HEK293 (cell line): ENCODE results near the gene ADGRB3.

Source experiments
- CTCF ChIA-PET: fragments of 350-600 bp; formaldehyde crosslinking; extraction: SDS; loops from one replicate; lab custom pipeline; 2021; ENCODE audit warnings: antibody characterized with exemption; lab: Yijun Ruan, JAX
- POLR2A ChIA-PET: fragments of 300-600 bp; formaldehyde crosslinking; extraction: SDS; loops from one replicate; lab custom pipeline; 2020; ENCODE audit warnings: antibody characterized with exemption, inconsistent platforms; lab: Yijun Ruan, JAX
- H3K27ac ChIP-seq: fragments of 200-500 bp; sonication (Bioruptor generic); 2 replicates; pipeline ENCODE4 v1.5.1; 2014; ENCODE audit warnings: low read depth, low read length, control low read depth, inconsistent platforms; ENCODE audit errors: extremely low read depth
- H3K36me3 ChIP-seq, 2 experiments: fragments of 200-500 bp in 1 of 2; sonication (Bioruptor generic) in 1 of 2; 1 replicate in 1 of 2; 2 replicates in 1 of 2; pipeline ENCODE4 v1.5.1; 2014 to 2017; ENCODE audit warnings: inconsistent platforms in 2 of 2, low read length in 2 of 2; ENCODE audit not compliant: control insufficient read depth in 2 of 2, insufficient read depth in 1 of 2
- H3K4me1 ChIP-seq: fragments of 200-500 bp; sonication (Bioruptor generic); 2 replicates; pipeline ENCODE4 v1.5.1; 2014; ENCODE audit warnings: mild to moderate bottlenecking, low read length, inconsistent platforms; ENCODE audit not compliant: control insufficient read depth, insufficient read depth
- H3K4me3 ChIP-seq: 2 replicates; pipeline ENCODE4 v1.5.1; 2011; ENCODE audit warnings: low read depth, mild to moderate bottlenecking, control low read depth, low read length, moderate library complexity
- H3K9me3 ChIP-seq: fragments of 200-500 bp; sonication (Bioruptor generic); 2 replicates; pipeline ENCODE4 v1.5.1; 2014; ENCODE audit warnings: low read depth, low read length, inconsistent platforms; ENCODE audit not compliant: control insufficient read depth, insufficient read depth
- ATF2 ChIP-seq: fragments of 450-650 bp; formaldehyde crosslinking; IDR thresholded peaks from 2 replicates; pipeline ENCODE4 v1.5.1; 2016; ENCODE audit warnings: missing biosample characterization, missing genetic modification characterization, low read depth
- GLIS1 ChIP-seq: fragments of 450-650 bp; formaldehyde crosslinking; IDR thresholded peaks from 2 replicates; pipeline ENCODE4 v1.5.1; 2016; ENCODE audit warnings: missing biosample characterization, missing genetic modification characterization
- HOXD13 ChIP-seq: sonication (generic); formaldehyde crosslinking; IDR thresholded peaks from 2 replicates; pipeline ENCODE4 v1.8.0; 2022; ENCODE audit warnings: missing genetic modification reagents, borderline replicate concordance
- IKZF3 ChIP-seq: fragments of 450-650 bp; IDR thresholded peaks from 2 replicates; pipeline ENCODE4 v1.5.0; 2018; ENCODE audit warnings: missing biosample characterization, mild to moderate bottlenecking, missing genetic modification characterization, moderate library complexity
- KLF17 ChIP-seq: fragments of 450-650 bp; formaldehyde crosslinking; IDR thresholded peaks from 2 replicates; pipeline ENCODE4 v1.5.1; 2016; ENCODE audit warnings: missing biosample characterization, missing genetic modification characterization
- PRDM10 ChIP-seq: fragments of 450-650 bp; formaldehyde crosslinking; IDR thresholded peaks from 2 replicates; pipeline ENCODE4 v1.5.1; 2016; ENCODE audit warnings: missing biosample characterization, missing genetic modification characterization
- RBAK ChIP-seq: fragments of 450-650 bp; formaldehyde crosslinking; IDR thresholded peaks from 2 replicates; pipeline ENCODE4 v1.5.1; 2016; ENCODE audit warnings: missing biosample characterization, missing genetic modification characterization
- SP7 ChIP-seq: fragments of 450-650 bp; formaldehyde crosslinking; IDR thresholded peaks from 2 replicates; pipeline ENCODE4 v1.5.1; 2016; ENCODE audit warnings: missing biosample characterization, missing genetic modification characterization
- WT1 ChIP-seq: fragments of 450-650 bp; formaldehyde crosslinking; IDR thresholded peaks from 2 replicates; pipeline ENCODE4 v1.5.1; 2016; ENCODE audit warnings: missing biosample characterization, missing genetic modification characterization
- ZBTB21 ChIP-seq: fragments of 450-650 bp; formaldehyde crosslinking; IDR thresholded peaks from 2 replicates; pipeline ENCODE4 v1.5.1; 2017; ENCODE audit warnings: missing biosample characterization, missing genetic modification characterization
- ZBTB8A ChIP-seq: fragments of 450-650 bp; formaldehyde crosslinking; IDR thresholded peaks from 2 replicates; pipeline ENCODE4 v1.5.1; 2016; ENCODE audit warnings: missing biosample characterization, missing genetic modification characterization
- ZNF10 ChIP-seq: fragments of 450-650 bp; formaldehyde crosslinking; IDR thresholded peaks from 2 replicates; pipeline ENCODE4 v1.5.1; 2017; ENCODE audit warnings: missing biosample characterization, missing genetic modification characterization
- ZNF18 ChIP-seq: fragments of 450-650 bp; formaldehyde crosslinking; IDR thresholded peaks from 2 replicates; pipeline ENCODE4 v1.5.1; 2016; ENCODE audit warnings: missing biosample characterization, missing genetic modification characterization
- ZNF311 ChIP-seq: fragments of 450-650 bp; formaldehyde crosslinking; IDR thresholded peaks from 2 replicates; pipeline ENCODE4 v1.5.1; 2017; ENCODE audit warnings: missing biosample characterization, missing genetic modification characterization, borderline replicate concordance
- ZNF426 ChIP-seq: fragments of 450-650 bp; formaldehyde crosslinking; IDR thresholded peaks from 2 replicates; pipeline ENCODE4 v1.5.1; 2017; ENCODE audit warnings: missing biosample characterization, missing genetic modification characterization, mild to moderate bottlenecking, inconsistent platforms, moderate library complexity
- ZNF488 ChIP-seq: fragments of 450-650 bp; formaldehyde crosslinking; IDR thresholded peaks from 2 replicates; pipeline ENCODE4 v1.5.1; 2016; ENCODE audit warnings: missing biosample characterization, missing genetic modification characterization
- ZNF513 ChIP-seq: fragments of 450-650 bp; IDR thresholded peaks from 2 replicates; pipeline ENCODE4 v1.5.1; 2018; ENCODE audit warnings: missing biosample characterization, missing genetic modification characterization
- ZNF561 ChIP-seq: fragments of 450-650 bp; IDR thresholded peaks from 2 replicates; pipeline ENCODE4 v1.5.1; 2018; ENCODE audit warnings: missing biosample characterization, missing genetic modification characterization, borderline replicate concordance
- ZNF639 ChIP-seq: fragments of 450-650 bp; formaldehyde crosslinking; IDR thresholded peaks from 2 replicates; pipeline ENCODE4 v1.5.1; 2016; ENCODE audit warnings: missing biosample characterization, missing genetic modification characterization
- ZNF654 ChIP-seq: fragments of 450-650 bp; formaldehyde crosslinking; IDR thresholded peaks from 2 replicates; pipeline ENCODE4 v1.5.1; 2016; ENCODE audit warnings: low read depth, missing biosample characterization, missing genetic modification characterization
- ZNF701 ChIP-seq: fragments of 450-650 bp; formaldehyde crosslinking; IDR thresholded peaks from 2 replicates; pipeline ENCODE4 v1.5.1; 2016; ENCODE audit warnings: missing biosample characterization, missing genetic modification characterization
- ZNF830 ChIP-seq: fragments of 450-650 bp; IDR thresholded peaks from 2 replicates; pipeline ENCODE4 v1.5.0; 2018; ENCODE audit warnings: missing biosample characterization, missing genetic modification characterization, low read depth, mild to moderate bottlenecking, moderate library complexity
- ZNF843 ChIP-seq: fragments of 450-650 bp; formaldehyde crosslinking; IDR thresholded peaks from 2 replicates; pipeline ENCODE4 v1.5.1; 2016; ENCODE audit warnings: missing biosample characterization, missing genetic modification characterization
- ZSCAN18 ChIP-seq: fragments of 450-650 bp; formaldehyde crosslinking; IDR thresholded peaks from 2 replicates; pipeline ENCODE4 v1.5.1; 2016; ENCODE audit warnings: missing biosample characterization, missing genetic modification characterization

Gene ADGRB3

GRCh38 chr6:69098910-69099309, 463.8 kb downstream of the ADGRB3 start:
- Histone ChIP-seq H3K27ac (no peak overlapping the region), H3K9me3 (no peaks in the 10 kb centered on the region), H3K4me3 (no peak overlapping the region), H3K36me3 (no peaks in the 10 kb centered on the region), H3K4me1 (no peaks in the 10 kb centered on the region)
- TF ChIP-seq ZNF488 (tag by site-specific recombination) (no peak), GLIS1 (no peak), SP7 (no peak), ZBTB21 (no peak), ZNF701 (no peak), ATF2 (tag by site-specific recombination) (no peak), RBAK (tag by site-specific recombination) (no peak), ZNF843 (tag by site-specific recombination) (no peak), ZNF561 (tag by site-specific recombination) (no peak), ZNF830 (no peak), ZSCAN18 (tag by site-specific recombination) (no peak), ZNF18 (no peak), ZBTB8A (tag by site-specific recombination) (no peak), ZNF513 (tag by site-specific recombination) (no peak), WT1 (tag by site-specific recombination) (no peak), ZNF311 (tag by site-specific recombination) (no peak), HOXD13 (CRISPR knock-in tag) (no peak), ZNF10 (tag by site-specific recombination) (no peak)
- TF ChIP-seq, all 188 proteins: peak for 0
- ChIA-PET CTCF (interaction anchor here (0.7 kb wide), 1 partner anchor 746 kb away, joined by 3 read pairs; no protein-coding TSS in a partner anchor), POLR2A (no interaction called here)

GRCh38 chr6:69100772-69101171, 465.7 kb downstream of the ADGRB3 start:
- POLR2A ChIA-PET = no interaction called here
- Histone ChIP-seq H3K4me3 (no peak overlapping the region), H3K4me1 (no peaks in the 10 kb centered on the region), H3K27ac (no peak overlapping the region), H3K9me3 (no peaks in the 10 kb centered on the region), H3K36me3 (no peaks in the 10 kb centered on the region)
- CTCF ChIA-PET = no interaction called here
- TF ChIP-seq ZNF639 (tag by site-specific recombination) (no peak), KLF17 (tag by site-specific recombination) (no peak), PRDM10 (tag by site-specific recombination) (no peak), IKZF3 (no peak), ZNF654 (no peak), ZNF426 (tag by site-specific recombination) (no peak)
